MM.1S (cell line): ENCODE measurements around the gene FOXK1.
"Not testable (repeated sequence)": the region's sequence is repeated elsewhere in the genome, so short reads cannot be mapped to it uniquely, and the experiment has no call there.

Experiments
- DNase-seq: peaks from one replicate; pipeline ENCODE4 v3.0.0-alpha.2; 2015
- H2AFZ ChIP-seq: fragments of 300-600 bp; sonication (generic); 2 replicates; pipeline ENCODE4 v1.6.0; 2016; ENCODE audit warnings: antibody characterized with exemption, low read length
- H3F3A ChIP-seq: fragments of 300-600 bp; sonication (generic); 2 replicates; pipeline ENCODE4 v1.6.1; 2016; ENCODE audit warnings: mild to moderate bottlenecking, antibody characterized with exemption, low read length, moderate library complexity, mixed read lengths; ENCODE audit not compliant: insufficient read depth
- H3K27ac ChIP-seq: fragments of 300-600 bp; sonication (generic); 2 replicates; pipeline ENCODE4 v1.5.1; 2016; ENCODE audit warnings: mild to moderate bottlenecking, low read length
- H3K27me3 ChIP-seq: fragments of 300-600 bp; sonication (generic); replicated peaks from 2 replicates; pipeline ENCODE4 v1.6.0; 2016; ENCODE audit warnings: low read length; ENCODE audit not compliant: insufficient read depth
- H3K36me3 ChIP-seq: fragments of 300-600 bp; sonication (generic); replicated peaks from 2 replicates; pipeline ENCODE4 v1.6.1; 2016; ENCODE audit warnings: mild to moderate bottlenecking, low read length, mixed read lengths; ENCODE audit not compliant: insufficient read depth
- H3K4me1 ChIP-seq: fragments of 300-600 bp; sonication (generic); 2 replicates; pipeline ENCODE4 v1.6.1; 2016; ENCODE audit warnings: low read length, mixed read lengths
- H3K4me2 ChIP-seq: fragments of 300-600 bp; sonication (generic); 2 replicates; pipeline ENCODE4 v1.6.0; 2016; ENCODE audit warnings: low read depth, low read length
- H3K4me3 ChIP-seq: fragments of 300-600 bp; sonication (generic); 2 replicates; pipeline ENCODE4 v1.5.1; 2016; ENCODE audit warnings: low read length, mixed read lengths
- H3K79me2 ChIP-seq: fragments of 300-600 bp; sonication (generic); 2 replicates; pipeline ENCODE4 v1.6.1; 2016; ENCODE audit warnings: mixed run types, low read length, mixed read lengths
- H3K9ac ChIP-seq: fragments of 300-600 bp; sonication (generic); 2 replicates; pipeline ENCODE4 v1.6.1; 2016; ENCODE audit warnings: low read length, mixed read lengths
- H3K9me2 ChIP-seq: fragments of 300-600 bp; sonication (generic); replicated peaks from 2 replicates; pipeline ENCODE4 v1.6.1; 2016; ENCODE audit warnings: mild to moderate bottlenecking, low read length, mixed read lengths; ENCODE audit not compliant: insufficient read depth
- H3K9me3 ChIP-seq: fragments of 300-600 bp; sonication (generic); replicated peaks from 2 replicates; pipeline ENCODE4 v1.6.1; 2016; ENCODE audit warnings: mild to moderate bottlenecking, low read length, mixed read lengths; ENCODE audit not compliant: insufficient read depth
- H4K20me1 ChIP-seq: fragments of 300-600 bp; sonication (generic); 2 replicates; pipeline ENCODE4 v1.6.1; 2016; ENCODE audit warnings: mild to moderate bottlenecking, low read length, moderate library complexity, mixed read lengths; ENCODE audit not compliant: insufficient read depth
- CTCF ChIP-seq: fragments of 300-600 bp; sonication (generic); IDR thresholded peaks from 2 replicates; pipeline ENCODE4 v1.5.1; 2016; ENCODE audit warnings: antibody characterized with exemption, low read length, mixed read lengths
- EZH2 ChIP-seq: fragments of 300-600 bp; sonication (generic); optimal IDR thresholded peaks from 2 replicates; pipeline ENCODE3; 2017; ENCODE audit warnings: low read depth, mild to moderate bottlenecking, antibody characterized with exemption, low read length, mixed read lengths
- EZH2phosphoT487 ChIP-seq: fragments of 300-600 bp; sonication (generic); IDR thresholded peaks from 2 replicates; pipeline ENCODE4 v1.6.1; 2018; ENCODE audit warnings: antibody characterized with exemption, low read length

The FOXK1 gene

GRCh38 chr7:4792537-4793126 is 110.5 kb downstream of the FOXK1 start:
- Histone ChIP-seq H3K9ac (no peak overlapping the region), H3K79me2 (no peaks in the 10 kb centered on the region), H3K36me3 (no peaks in the 10 kb centered on the region)

GRCh38 chr7:4793385-4793993 is 111.4 kb downstream of the FOXK1 start:
- DNase-seq, H3K27ac ChIP-seq, H3K79me2 ChIP-seq, H3K27me3 ChIP-seq, H3K4me3 ChIP-seq, H3K36me3 ChIP-seq, H4K20me1 ChIP-seq, H3K9ac ChIP-seq, H3K9me3 ChIP-seq, H2AFZ ChIP-seq, H3K4me1 ChIP-seq, H3F3A ChIP-seq, H3K4me2 ChIP-seq, H3K9me2 ChIP-seq: not testable (repeated sequence)

More at GRCh38 chr7:4792537-4793126, 110.5 kb downstream of the FOXK1 start:
- Histone ChIP-seq H3K4me1 (no peaks in the 10 kb centered on the region), H3F3A (no peaks in the 10 kb centered on the region), H3K4me2 (no peak overlapping the region), H3K27ac (no peak overlapping the region), H4K20me1 (no peaks in the 10 kb centered on the region), H3K9me2 (no peaks in the 10 kb centered on the region), H2AFZ (no peak overlapping the region), H3K4me3 (no peak overlapping the region), H3K9me3 (no peaks in the 10 kb centered on the region), H3K27me3 (no peaks in the 10 kb centered on the region; the same call in 1 of the 2 replicates)
- TF ChIP-seq CTCF (no peak), EZH2phosphoT487 (no peak), EZH2 (no peak)
- DNase-seq, result no peak

- not testable (repeated sequence) for H3K27ac ChIP-seq, H3K36me3 ChIP-seq, H4K20me1 ChIP-seq, H3K79me2 ChIP-seq, H3K4me2 ChIP-seq, H3K9me3 ChIP-seq, H3F3A ChIP-seq, H2AFZ ChIP-seq, H3K9ac ChIP-seq, H3K27me3 ChIP-seq, DNase-seq, H3K9me2 ChIP-seq, H3K4me3 ChIP-seq, H3K4me1 ChIP-seq
Measured at GRCh38 chr7:4794171-4794570, 112.1 kb downstream of the FOXK1 start.

GRCh38 chr7:4794591-4795350 is 112.7 kb downstream of the FOXK1 start:
- no peak for TF ChIP-seq EZH2phosphoT487
- no peak for TF ChIP-seq CTCF
- no peak for TF ChIP-seq EZH2
- Histone ChIP-seq H3K4me1 (no peaks in the 10 kb centered on the region), H3K27ac (no peak overlapping the region), H3K4me2 (no peak overlapping the region), H3K27me3 (no peaks in the 10 kb centered on the region; the same call in none of the 2 replicates), H3K36me3 (no peaks in the 10 kb centered on the region), H3K9me3 (no peaks in the 10 kb centered on the region), H4K20me1 (no peaks in the 10 kb centered on the region), H2AFZ (no peak overlapping the region), H3K9ac (no peak overlapping the region), H3K4me3 (no peak overlapping the region), H3K9me2 (no peaks in the 10 kb centered on the region), H3K79me2 (no peaks in the 10 kb centered on the region), H3F3A (no peaks in the 10 kb centered on the region)
- no peak for DNase-seq
